ENCODE measurements around the gene PRLR.
"Not testable (repeated sequence)": the region's sequence is repeated elsewhere in the genome, so short reads cannot be mapped to it uniquely, and the experiment has no call there.

PRLR gene

DNA sequence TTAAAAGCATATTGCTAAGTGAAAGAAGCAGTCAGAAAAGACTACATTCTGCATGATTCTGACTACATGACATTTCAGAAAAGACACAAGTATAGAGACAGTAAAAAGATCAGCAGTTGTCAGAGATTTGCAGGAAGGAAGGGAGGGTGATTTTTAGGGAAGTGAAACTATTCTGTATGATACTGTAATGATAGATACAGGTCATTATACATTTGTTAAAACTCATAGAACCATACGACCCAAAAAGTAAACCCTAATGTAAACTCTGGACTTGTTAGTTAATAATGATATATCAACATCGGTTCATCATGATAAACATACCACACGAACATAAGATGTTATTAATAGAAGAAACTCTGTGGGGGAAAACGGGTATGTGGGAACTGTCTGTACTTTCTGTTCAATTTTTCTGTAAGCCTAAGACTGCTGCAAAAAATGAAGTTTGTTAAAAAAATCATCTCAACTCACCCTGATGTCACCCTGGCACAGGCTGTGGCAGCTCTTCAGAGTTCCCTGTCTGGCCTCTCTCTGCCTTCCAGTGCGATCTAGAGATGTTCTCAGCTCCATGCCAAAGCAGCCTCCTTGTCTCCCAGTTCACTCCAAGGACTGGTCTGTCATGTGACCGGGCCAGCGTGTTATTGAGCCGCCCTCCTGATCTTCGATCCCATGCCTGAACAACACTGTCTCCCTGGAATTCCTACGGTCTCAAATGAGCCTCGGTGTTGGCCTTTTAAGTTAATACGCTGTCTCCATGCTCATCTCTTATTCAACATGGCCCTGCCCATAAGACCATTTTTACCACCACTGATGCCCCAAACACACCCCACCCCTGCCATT lies 35.4 kb downstream of the PRLR start:
- no peak overlapping the region for H3K4me3 Mint-ChIP-seq

DNA sequence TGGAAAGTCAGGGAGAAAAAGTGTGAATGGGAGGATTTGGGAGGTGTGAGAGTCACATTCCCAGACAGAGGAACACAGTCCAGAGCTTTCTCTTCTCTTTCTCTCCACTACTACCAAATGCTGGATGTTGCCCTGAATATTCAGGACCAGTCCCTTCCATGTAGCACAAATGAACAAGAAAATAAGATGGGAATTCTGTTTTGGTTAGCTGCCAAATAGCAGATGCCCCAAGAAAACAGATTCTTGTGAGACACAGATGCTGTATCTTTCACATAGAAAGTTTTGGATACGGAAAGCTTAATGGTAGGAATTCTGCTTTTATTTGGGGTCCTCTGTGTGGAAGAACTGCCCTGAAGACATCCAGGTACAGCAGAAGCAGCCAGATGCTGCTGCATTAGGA lies 37.8 kb downstream of the PRLR start:
- no peak overlapping the region for H3K4me3 Mint-ChIP-seq
- H3K9me3 Mint-ChIP-seq = no peaks in the 10 kb centered on the region
- ATAC-seq = no peak
- H3K27ac Mint-ChIP-seq = no peak overlapping the region
- H3K36me3 Mint-ChIP-seq (ENCODE audit: low read depth) = no peaks in the 10 kb centered on the region
- H3K27me3 Mint-ChIP-seq = no peaks in the 10 kb centered on the region
- DNase-seq = no peak
- peaks cover 8% of the 10 kb centered on the region for H3K4me1 Mint-ChIP-seq

More for the DNA sequence above, 35.4 kb downstream of the PRLR start:
- H3K4me1 Mint-ChIP-seq = peaks cover 8% of the 10 kb centered on the region
- H3K36me3 Mint-ChIP-seq (ENCODE audit: low read depth) = no peaks in the 10 kb centered on the region
- ATAC-seq = no peak
- H3K27me3 Mint-ChIP-seq = peaks cover 5% of the 10 kb centered on the region
- no peak for DNase-seq
- H3K27ac Mint-ChIP-seq = no peak overlapping the region
- no peaks in the 10 kb centered on the region for H3K9me3 Mint-ChIP-seq

DNA sequence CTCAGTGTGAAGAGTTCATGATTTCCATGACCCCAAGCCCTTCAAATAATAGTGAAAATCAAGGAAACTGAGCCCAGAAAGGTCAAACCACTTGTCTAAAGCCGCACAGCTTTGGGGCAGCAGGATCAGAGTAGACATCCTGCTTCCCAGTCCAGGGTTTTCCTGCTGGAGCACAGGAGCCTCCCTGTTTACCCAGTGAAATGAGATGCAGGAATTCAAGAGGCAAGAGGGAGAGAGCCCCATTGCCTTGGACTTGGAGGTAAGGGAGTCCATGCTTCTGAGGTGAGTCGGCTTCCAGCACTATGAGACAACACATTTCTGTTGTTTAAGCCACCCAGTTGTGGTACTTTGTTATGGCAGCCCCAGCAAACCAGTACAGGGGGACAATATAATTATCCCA lies 40.5 kb downstream of the PRLR start:
- not testable (repeated sequence) for DNase-seq; H3K36me3 Mint-ChIP-seq (ENCODE audit: low read depth); H3K4me1 Mint-ChIP-seq; H3K9me3 Mint-ChIP-seq; ATAC-seq; H3K27me3 Mint-ChIP-seq; H3K27ac Mint-ChIP-seq; H3K4me3 Mint-ChIP-seq

DNA sequence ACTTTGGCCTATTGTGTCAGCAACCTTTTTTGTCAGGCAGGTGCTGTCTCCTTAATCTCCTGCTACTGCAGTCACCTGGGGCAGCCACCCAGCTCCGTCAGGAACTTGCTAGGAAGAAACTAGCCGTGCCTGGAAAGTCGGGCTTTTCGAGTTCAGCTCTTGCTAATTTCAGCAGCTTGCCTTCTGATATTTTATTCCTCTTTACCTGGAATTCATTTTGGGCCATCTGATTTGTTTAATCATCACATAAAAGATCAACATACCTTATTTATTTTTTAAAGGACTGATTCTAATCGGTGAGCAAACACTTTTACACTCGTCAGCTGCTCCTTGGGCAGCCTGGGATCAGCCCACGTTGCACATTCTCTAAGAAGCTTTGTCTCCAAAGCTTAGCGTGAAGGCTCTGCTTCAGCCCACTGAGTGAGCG lies 42.2 kb downstream of the PRLR start:
- no peaks in the 10 kb centered on the region for H3K9me3 Mint-ChIP-seq
- H3K36me3 Mint-ChIP-seq (ENCODE audit: low read depth) = no peaks in the 10 kb centered on the region
- DNase-seq (no peak), ATAC-seq (no peak)
- H3K4me3 Mint-ChIP-seq = no peak overlapping the region
- no peaks in the 10 kb centered on the region for H3K4me1 Mint-ChIP-seq
- peaks cover 1% of the 10 kb centered on the region for H3K27me3 Mint-ChIP-seq
- no peak overlapping the region for H3K27ac Mint-ChIP-seq

DNA sequence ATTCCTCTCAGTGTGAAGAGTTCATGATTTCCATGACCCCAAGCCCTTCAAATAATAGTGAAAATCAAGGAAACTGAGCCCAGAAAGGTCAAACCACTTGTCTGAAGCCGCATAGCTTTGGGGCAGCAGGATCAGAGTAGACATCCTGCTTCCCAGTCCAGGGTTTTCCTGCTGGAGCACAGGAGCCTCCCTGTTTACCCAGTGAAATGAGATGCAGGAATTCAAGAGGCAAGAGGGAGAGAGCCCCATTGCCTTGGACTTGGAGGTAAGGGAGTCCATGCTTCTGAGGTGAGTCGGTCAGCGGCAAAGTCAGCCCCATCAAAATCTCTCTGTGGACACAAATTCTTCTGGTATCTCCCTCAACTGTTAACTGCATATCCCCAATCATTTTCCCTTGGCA lies 42.7 kb downstream of the PRLR start:
- not testable (repeated sequence) for H3K4me3 Mint-ChIP-seq; H3K27ac Mint-ChIP-seq; H3K36me3 Mint-ChIP-seq (ENCODE audit: low read depth); ATAC-seq; DNase-seq; H3K27me3 Mint-ChIP-seq; H3K4me1 Mint-ChIP-seq; H3K9me3 Mint-ChIP-seq

DNA sequence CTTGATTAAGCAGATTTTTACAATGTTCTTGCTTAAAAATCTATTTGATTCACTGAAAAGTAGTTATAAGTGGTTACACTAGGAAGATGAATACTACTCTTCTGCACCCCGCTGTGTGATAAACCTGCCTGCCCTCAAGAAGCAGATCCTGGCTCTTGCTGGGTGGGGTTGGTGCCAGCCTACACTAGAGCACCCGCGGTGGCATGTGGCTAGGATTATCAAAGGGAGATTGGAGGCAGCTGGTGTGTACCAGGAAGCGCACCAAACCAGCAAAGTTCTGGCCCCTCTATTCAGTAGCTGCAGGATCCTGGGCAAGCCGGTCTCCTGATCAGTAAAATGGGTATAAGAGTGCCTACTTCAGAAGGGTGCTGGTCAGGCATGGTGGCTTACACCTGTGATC lies 43.5 kb downstream of the PRLR start:
- Mint-ChIP-seq H3K36me3 (ENCODE audit: low read depth) (no peaks in the 10 kb centered on the region), H3K4me3 (no peak overlapping the region), H3K27ac (no peak overlapping the region), H3K27me3 (peaks cover 1% of the 10 kb centered on the region), H3K4me1 (no peaks in the 10 kb centered on the region), H3K9me3 (no peaks in the 10 kb centered on the region)
- no peak for DNase-seq
- ATAC-seq = no peak

DNA sequence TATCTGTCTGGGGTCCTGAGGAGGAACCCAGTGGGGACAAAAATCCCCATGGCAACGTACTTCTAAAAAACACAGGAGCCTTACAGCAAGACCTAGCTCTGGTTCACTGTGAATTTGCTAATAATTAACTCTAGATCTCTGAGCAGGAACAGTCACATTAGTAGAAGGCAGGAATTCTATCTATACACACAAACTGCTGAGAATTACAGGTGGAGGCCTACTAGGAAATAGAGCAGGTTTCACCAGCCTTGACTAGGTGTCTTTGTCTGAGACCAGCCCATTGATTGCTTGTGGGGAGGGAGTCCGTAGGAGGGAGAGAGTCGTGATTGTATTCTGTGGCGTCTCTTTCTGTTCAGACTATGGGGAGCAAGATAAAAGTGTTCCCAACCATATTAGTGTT lies 44.8 kb downstream of the PRLR start:
- H3K27me3 Mint-ChIP-seq = peaks cover 1% of the 10 kb centered on the region
- ATAC-seq (no peak), DNase-seq (no peak)
- H3K27ac Mint-ChIP-seq = no peak overlapping the region
- H3K36me3 Mint-ChIP-seq (ENCODE audit: low read depth) = no peaks in the 10 kb centered on the region
- no peaks in the 10 kb centered on the region for H3K9me3 Mint-ChIP-seq
- no peak overlapping the region for H3K4me3 Mint-ChIP-seq
- H3K4me1 Mint-ChIP-seq = no peaks in the 10 kb centered on the region

DNA sequence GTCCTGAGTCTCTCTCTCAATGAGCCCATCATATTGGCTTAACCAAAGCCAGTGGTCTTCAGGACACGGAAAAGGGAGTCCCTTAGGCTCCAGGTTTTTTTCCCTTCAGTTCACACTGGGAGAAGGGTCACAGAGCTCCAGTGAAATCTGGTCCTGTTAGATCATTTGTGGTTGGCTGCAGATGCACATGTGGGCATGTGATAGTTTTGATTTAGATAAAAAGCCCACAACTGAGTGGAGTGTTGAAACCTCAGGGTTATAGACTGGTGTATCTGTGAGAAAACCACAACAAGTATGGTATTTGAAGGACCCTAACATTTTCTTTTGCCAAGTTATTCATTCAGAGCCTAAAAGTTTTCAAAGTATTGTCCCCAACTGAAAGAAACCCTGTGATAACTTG lies 46.7 kb downstream of the PRLR start:
- no peak overlapping the region for H3K27ac Mint-ChIP-seq
- no peaks in the 10 kb centered on the region for H3K36me3 Mint-ChIP-seq (ENCODE audit: low read depth)
- DNase-seq (no peak), ATAC-seq (no peak)
- no peaks in the 10 kb centered on the region for H3K4me1 Mint-ChIP-seq
- H3K9me3 Mint-ChIP-seq = no peaks in the 10 kb centered on the region
- no peak overlapping the region for H3K4me3 Mint-ChIP-seq
- H3K27me3 Mint-ChIP-seq = peaks cover 3% of the 10 kb centered on the region

DNA sequence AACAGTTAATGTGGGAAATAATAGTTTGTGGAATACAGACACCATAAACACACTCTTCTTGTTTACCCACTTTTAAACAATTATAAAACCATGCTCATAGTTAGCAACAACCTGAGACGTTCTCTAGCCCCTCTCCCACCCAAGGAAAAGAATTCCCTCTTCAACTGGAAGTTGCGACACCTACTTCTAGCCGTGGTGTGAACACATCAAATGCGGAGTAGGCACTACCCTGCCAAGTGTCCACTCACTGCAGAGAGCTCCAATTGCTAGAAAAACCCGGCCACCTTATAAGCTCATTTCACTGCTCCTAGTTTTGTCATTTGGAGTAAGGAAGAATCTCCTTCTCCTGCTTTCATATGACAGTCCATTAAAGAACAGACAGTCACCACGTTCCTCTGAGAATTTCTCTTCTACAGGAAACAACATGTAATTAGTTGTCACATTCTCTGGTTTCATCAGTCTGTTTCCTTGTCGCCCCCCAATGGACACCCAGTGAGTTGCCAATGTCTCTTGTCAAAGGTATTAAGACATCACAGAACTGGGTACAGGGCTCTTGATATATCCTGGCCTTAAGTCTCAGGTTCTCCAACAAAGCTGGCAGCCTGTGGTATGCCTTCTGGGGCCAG lies 47.3 kb downstream of the PRLR start:
- no peaks in the 10 kb centered on the region for H3K4me1 Mint-ChIP-seq
- peaks cover 3% of the 10 kb centered on the region for H3K27me3 Mint-ChIP-seq
- peak; percentile 22 for DNase-seq
- no peaks in the 10 kb centered on the region for H3K36me3 Mint-ChIP-seq (ENCODE audit: low read depth)
- ATAC-seq = peak; percentile 43
- H3K27ac Mint-ChIP-seq = no peak overlapping the region
- H3K9me3 Mint-ChIP-seq = no peaks in the 10 kb centered on the region
- H3K4me3 Mint-ChIP-seq = no peak overlapping the region

DNA sequence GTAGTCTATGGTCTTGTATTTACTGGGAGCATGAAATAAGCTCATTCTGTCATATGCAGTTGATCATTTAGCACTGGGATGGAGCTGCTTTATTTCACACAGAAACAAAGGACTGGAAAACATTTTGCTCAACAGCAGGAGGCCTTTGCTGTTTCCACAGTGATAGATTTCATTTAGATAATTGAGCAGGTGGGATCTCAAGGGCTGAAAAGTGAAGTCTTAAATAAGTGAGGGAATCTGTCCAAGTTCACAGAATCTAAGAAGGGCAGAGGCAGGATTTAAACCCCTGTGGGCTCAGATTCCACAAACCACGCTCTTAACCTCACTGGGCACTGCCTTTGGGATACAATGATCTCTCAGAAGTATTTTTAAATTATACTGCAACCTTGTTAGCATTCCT lies 47.8 kb downstream of the PRLR start:
- H3K4me3 Mint-ChIP-seq = no peak overlapping the region
- DNase-seq (no peak), ATAC-seq (no peak)
- H3K36me3 Mint-ChIP-seq (ENCODE audit: low read depth) = no peaks in the 10 kb centered on the region
- H3K27me3 Mint-ChIP-seq = peaks cover 3% of the 10 kb centered on the region
- no peak overlapping the region for H3K27ac Mint-ChIP-seq
- no peaks in the 10 kb centered on the region for H3K4me1 Mint-ChIP-seq
- no peaks in the 10 kb centered on the region for H3K9me3 Mint-ChIP-seq

DNA sequence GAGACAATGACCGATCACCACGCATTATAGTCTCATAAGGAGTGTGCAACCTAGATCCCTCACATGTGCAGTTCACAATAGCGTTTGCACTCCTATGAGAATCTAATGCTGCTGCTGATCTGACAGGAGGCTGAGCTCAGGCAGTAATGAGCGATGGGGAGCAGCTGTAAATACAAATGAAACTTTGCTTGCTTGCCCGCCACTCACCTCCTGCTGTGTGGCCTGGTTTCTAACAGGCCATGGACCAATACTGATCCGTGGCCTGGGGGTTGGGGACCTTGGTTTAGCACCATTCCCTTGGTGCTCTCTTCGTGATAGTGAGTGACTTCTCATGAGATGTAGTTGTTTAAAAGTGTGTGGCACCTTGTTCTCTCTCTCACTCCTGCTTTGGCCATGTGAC lies 50.2 kb downstream of the PRLR start:
- H3K9me3 Mint-ChIP-seq = peaks cover 10% of the 10 kb centered on the region
- DNase-seq (no peak), ATAC-seq (no peak)
- H3K4me1 Mint-ChIP-seq = no peaks in the 10 kb centered on the region
- no peak overlapping the region for H3K27ac Mint-ChIP-seq
- no peak overlapping the region for H3K4me3 Mint-ChIP-seq
- H3K36me3 Mint-ChIP-seq (ENCODE audit: low read depth) = no peaks in the 10 kb centered on the region
- H3K27me3 Mint-ChIP-seq = peaks cover 8% of the 10 kb centered on the region

DNA sequence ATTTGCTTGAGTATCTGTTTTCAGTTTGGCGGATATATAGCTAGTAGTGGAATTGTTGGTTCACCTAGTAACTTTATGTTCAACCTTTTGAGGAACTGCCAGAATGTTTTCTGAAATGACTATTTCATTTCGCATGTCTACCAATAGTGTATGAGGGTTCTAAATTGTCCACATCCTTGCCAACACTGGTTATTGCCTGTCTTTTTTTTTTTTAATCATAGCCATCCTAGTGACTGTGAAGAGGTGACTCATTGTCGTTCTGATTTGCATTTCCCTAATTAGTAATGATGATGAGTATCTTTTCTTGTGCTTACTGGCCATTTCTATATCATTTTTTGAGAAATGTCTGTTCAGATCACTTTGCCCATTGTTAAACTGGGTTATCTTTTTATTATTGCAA lies 52.5 kb downstream of the PRLR start:
- ATAC-seq (no peak), DNase-seq (no peak)
- no peaks in the 10 kb centered on the region for H3K36me3 Mint-ChIP-seq (ENCODE audit: low read depth)
- H3K27me3 Mint-ChIP-seq = peaks cover 9% of the 10 kb centered on the region
- no peak overlapping the region for H3K4me3 Mint-ChIP-seq
- no peak overlapping the region for H3K27ac Mint-ChIP-seq
- peaks cover 10% of the 10 kb centered on the region for H3K9me3 Mint-ChIP-seq
- no peaks in the 10 kb centered on the region for H3K4me1 Mint-ChIP-seq

DNA sequence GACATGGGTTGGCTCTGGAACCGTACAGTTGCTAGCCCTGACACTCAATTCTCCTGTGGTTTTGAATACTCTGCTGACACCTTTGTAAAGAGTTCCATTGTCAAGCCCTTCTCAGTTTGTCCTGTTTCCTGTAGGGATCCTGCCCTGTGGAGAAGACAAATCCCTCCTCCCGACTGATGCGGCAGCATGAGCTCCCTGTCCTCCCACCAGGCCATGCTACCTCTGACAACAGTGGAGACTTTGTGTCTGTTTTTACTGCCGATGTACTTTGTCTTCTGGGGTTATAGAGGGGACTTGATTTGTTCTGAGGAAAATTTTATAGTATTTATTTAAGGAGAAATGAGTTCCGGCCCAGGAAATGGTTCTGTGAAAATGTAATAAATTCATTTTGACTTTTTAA lies 57.8 kb downstream of the PRLR start:
- H3K4me1 Mint-ChIP-seq = no peaks in the 10 kb centered on the region
- no peak for ATAC-seq
- peaks cover 24% of the 10 kb centered on the region for H3K9me3 Mint-ChIP-seq
- no peak for DNase-seq
- H3K27ac Mint-ChIP-seq = no peak overlapping the region
- peaks cover 14% of the 10 kb centered on the region for H3K27me3 Mint-ChIP-seq
- no peaks in the 10 kb centered on the region for H3K36me3 Mint-ChIP-seq (ENCODE audit: low read depth)
- no peak overlapping the region for H3K4me3 Mint-ChIP-seq

DNA sequence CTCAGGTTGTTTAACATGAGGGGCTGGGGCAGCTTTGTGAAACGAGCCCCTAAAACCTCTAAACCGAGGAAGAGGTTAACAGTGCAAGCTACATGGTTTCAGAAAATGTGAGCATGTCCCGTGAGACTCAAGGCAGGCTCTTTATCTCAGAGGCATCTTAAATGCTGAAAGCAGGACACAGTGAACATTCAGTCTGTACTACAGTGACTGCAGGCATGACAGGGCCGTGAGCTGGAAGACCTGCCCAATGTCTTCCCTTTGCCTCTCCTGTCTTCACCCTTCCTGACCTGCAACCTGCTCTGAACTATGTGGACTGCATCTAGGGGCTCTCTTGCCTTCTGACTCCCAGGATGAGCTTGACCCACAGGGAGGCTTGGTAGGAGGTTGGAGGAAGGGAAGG lies 58.3 kb downstream of the PRLR start:
- no peak overlapping the region for H3K4me3 Mint-ChIP-seq
- no peak overlapping the region for H3K27ac Mint-ChIP-seq
- DNase-seq (no peak), ATAC-seq (no peak)
- no peaks in the 10 kb centered on the region for H3K36me3 Mint-ChIP-seq (ENCODE audit: low read depth)
- H3K27me3 Mint-ChIP-seq = peaks cover 14% of the 10 kb centered on the region
- H3K4me1 Mint-ChIP-seq = no peaks in the 10 kb centered on the region
- peaks cover 29% of the 10 kb centered on the region for H3K9me3 Mint-ChIP-seq

DNA sequence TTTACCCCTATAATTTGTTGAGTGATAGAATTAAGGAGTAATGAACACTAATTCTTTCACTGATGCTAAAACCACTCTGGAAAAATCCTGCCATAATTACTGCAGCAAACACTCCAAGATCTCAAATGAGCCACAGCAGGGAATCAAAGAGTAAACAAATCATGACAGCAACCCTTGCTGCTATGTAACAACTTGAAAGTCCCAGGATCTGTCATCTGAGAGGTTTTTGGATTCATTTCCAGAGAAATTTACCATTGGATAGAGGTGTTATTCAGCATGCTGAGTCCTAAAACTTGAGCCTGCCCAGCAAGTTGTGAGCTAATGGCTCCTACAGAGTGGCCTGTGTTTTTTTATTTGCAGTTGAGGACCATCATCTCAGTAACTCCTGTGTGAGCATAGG lies 59.2 kb downstream of the PRLR start:
- Mint-ChIP-seq H3K4me1 (no peaks in the 10 kb centered on the region), H3K27me3 (peaks cover 14% of the 10 kb centered on the region), H3K27ac (no peak overlapping the region), H3K36me3 (ENCODE audit: low read depth) (no peaks in the 10 kb centered on the region), H3K4me3 (no peak overlapping the region), H3K9me3 (peaks cover 29% of the 10 kb centered on the region)
- ATAC-seq (no peak), DNase-seq (no peak)
